Hepatocyte (in vitro differentiated cells): ENCODE results near the gene ANKRD12. TPM values are rescaled to one million over a fixed set of nuclear protein-coding genes. Genes with fewer than 3 reads are reported as not detected.

Experiments
- DNase-seq: peaks from one replicate; pipeline ENCODE4 v3.0.0-alpha.2; 2016; ENCODE audit warnings: low spot score
- H2AFZ ChIP-seq: fragments of 200-600 bp; sonication (generic); 2 replicates; pipeline ENCODE4 v1.6.0; 2016; ENCODE audit warnings: antibody characterized with exemption, mild to moderate bottlenecking
- H3K27ac ChIP-seq: fragments of 200-600 bp; sonication (generic); 2 replicates; pipeline ENCODE4 v1.5.1; 2016; ENCODE audit warnings: mild to moderate bottlenecking
- H3K27me3 ChIP-seq: fragments of 200-600 bp; sonication (generic); 2 replicates; pipeline ENCODE4 v1.6.1; 2016
- H3K36me3 ChIP-seq: fragments of 200-600 bp; sonication (generic); replicated peaks from 2 replicates; pipeline ENCODE4 v1.5.1; 2016; ENCODE audit warnings: low read depth; ENCODE audit not compliant: insufficient read depth
- H3K4me1 ChIP-seq: fragments of 200-600 bp; sonication (generic); 2 replicates; pipeline ENCODE4 v1.5.1; 2016; ENCODE audit warnings: mild to moderate bottlenecking, moderate library complexity; ENCODE audit not compliant: insufficient read depth
- H3K4me2 ChIP-seq: fragments of 200-600 bp; sonication (generic); 2 replicates; pipeline ENCODE4 v1.6.0; 2016
- H3K4me3 ChIP-seq: fragments of 200-600 bp; sonication (generic); 2 replicates; pipeline ENCODE4 v1.5.1; 2016; ENCODE audit warnings: mild to moderate bottlenecking
- H3K79me2 ChIP-seq: fragments of 200-600 bp; sonication (generic); 2 replicates; pipeline ENCODE4 v1.6.0; 2017; ENCODE audit warnings: mild to moderate bottlenecking
- H3K9me2 ChIP-seq: fragments of 200-600 bp; sonication (generic); replicated peaks from 2 replicates; pipeline ENCODE4 v1.6.0; 2017; ENCODE audit warnings: mild to moderate bottlenecking; ENCODE audit not compliant: insufficient read depth
- H3K9me3 ChIP-seq: fragments of 200-600 bp; sonication (generic); 2 replicates; pipeline ENCODE4 v1.5.1; 2016; ENCODE audit warnings: low read depth, mild to moderate bottlenecking
- H4K20me1 ChIP-seq: fragments of 200-600 bp; sonication (generic); 2 replicates; pipeline ENCODE4 v1.6.0; 2016; ENCODE audit warnings: mild to moderate bottlenecking; ENCODE audit not compliant: insufficient read depth, poor library complexity, severe bottlenecking
- CTCF ChIP-seq: fragments of 200-600 bp; sonication (generic); IDR thresholded peaks from 2 replicates; pipeline ENCODE4 v1.5.1; 2016; ENCODE audit warnings: antibody characterized with exemption, mild to moderate bottlenecking; ENCODE audit not compliant: poor library complexity
- EZH2 ChIP-seq: fragments of 200-600 bp; sonication (generic); IDR thresholded peaks from 2 replicates; pipeline ENCODE4 v1.6.1; 2016; ENCODE audit warnings: antibody characterized with exemption, mild to moderate bottlenecking, borderline replicate concordance
- EZH2phosphoT487 ChIP-seq: fragments of 200-600 bp; sonication (generic); IDR thresholded peaks from one replicate; pipeline ENCODE4 v1.6.1; 2018; ENCODE audit warnings: antibody characterized with exemption, mild to moderate bottlenecking, low read depth, moderate library complexity; ENCODE audit not compliant: unreplicated experiment, severe bottlenecking
- whole genome bisulfite sequencing: methylation state at CpG from one replicate; pipeline ENCODE4 v1.1.6; 2016; ENCODE audit warnings: low lambda C conversion rate; ENCODE audit errors: missing lambda C conversion rate; 5-methylcytosine and 5-hydroxymethylcytosine counted together
- polyA plus RNA-seq: library from polyadenylated mRNA; unstranded; fragments of >200 nt; fragmentation: Nextera tagmentation; extraction: Ambion mirVana; gene quantifications from 2 replicates; pipeline ENCODE4 v1.2.1, GENCODE V29; 2016
- total RNA-seq: library from RNA; depleted of rRNA; stranded (reverse); fragments of >200 nt; gene quantifications from 2 replicates; pipeline ENCODE4 v1.2.3, GENCODE V29; 2014

Gene ANKRD12
- total and polyA plus RNA-seq, 2 experiments from 2014 or later, result 29.2 to 34.3 TPM

- 68% methylated on average over 9 of the region's 9 CpGs for WGBS
- H3K4me2 ChIP-seq, result peak overlapping the region; percentile 11
Observed at GRCh38 chr18:9095297-9096006, 41.1 kb upstream of the ANKRD12 start.

GRCh38 chr18:9096007-9096371, 40.6 kb upstream of the ANKRD12 start:
- H3K27ac ChIP-seq, result peak overlapping the region; percentile 88

More at GRCh38 chr18:9095297-9096006, 41.1 kb upstream of the ANKRD12 start:
- Histone ChIP-seq H3K4me3 (no peak overlapping the region), H3K4me1 (peaks cover 18% of the 10 kb centered on the region), H3K9me2 (no peaks in the 10 kb centered on the region), H3K27ac (peak overlapping the region; percentile 88), H3K79me2 (no peaks in the 10 kb centered on the region), H3K27me3 (no peaks in the 10 kb centered on the region), H2AFZ (peak overlapping the region; percentile 3), H3K36me3 (no peaks in the 10 kb centered on the region), H4K20me1 (no peaks in the 10 kb centered on the region), H3K9me3 (no peaks in the 10 kb centered on the region)
- TF ChIP-seq CTCF (no peak), EZH2 (no peak), EZH2phosphoT487 (no peak)
- peak; percentile 24 for DNase-seq

GRCh38 chr18:9096685-9097084, 39.9 kb upstream of the ANKRD12 start:
- no peak overlapping the region for H3K27ac ChIP-seq
- no peaks in the 10 kb centered on the region for H3K79me2 ChIP-seq
- no peak for TF ChIP-seq CTCF
- no peak for TF ChIP-seq EZH2
- no peak for TF ChIP-seq EZH2phosphoT487
- no peaks in the 10 kb centered on the region for H3K36me3 ChIP-seq
- no peaks in the 10 kb centered on the region for H3K9me3 ChIP-seq
- no peak overlapping the region for H3K4me2 ChIP-seq
- WGBS, result 94% methylated on average over 2 of the region's 2 CpGs
- no peak overlapping the region for H3K4me3 ChIP-seq
- no peak overlapping the region for H2AFZ ChIP-seq
- H3K27me3 ChIP-seq, result no peaks in the 10 kb centered on the region
- H4K20me1 ChIP-seq, result no peaks in the 10 kb centered on the region
- no peak for DNase-seq
- H3K9me2 ChIP-seq, result no peaks in the 10 kb centered on the region
- peaks cover 18% of the 10 kb centered on the region for H3K4me1 ChIP-seq

More at GRCh38 chr18:9096007-9096371, 40.6 kb upstream of the ANKRD12 start:
- TF ChIP-seq EZH2, result no peak
- TF ChIP-seq CTCF, result no peak
- no peak for TF ChIP-seq EZH2phosphoT487
- H3K27me3 ChIP-seq, result no peaks in the 10 kb centered on the region
- no peaks in the 10 kb centered on the region for H3K9me2 ChIP-seq
- H3K36me3 ChIP-seq, result no peaks in the 10 kb centered on the region
- peaks cover 18% of the 10 kb centered on the region for H3K4me1 ChIP-seq
- H4K20me1 ChIP-seq, result no peaks in the 10 kb centered on the region
- H3K4me2 ChIP-seq, result no peak overlapping the region
- no peaks in the 10 kb centered on the region for H3K9me3 ChIP-seq
- no peak for DNase-seq
- H3K4me3 ChIP-seq, result no peak overlapping the region
- no peaks in the 10 kb centered on the region for H3K79me2 ChIP-seq
- WGBS, result 94% methylated on average over 3 of the region's 3 CpGs
- H2AFZ ChIP-seq, result no peak overlapping the region
